CD4-positive, alpha-beta T cell treated with Interleukin-10 for 1 hour (primary cell): ENCODE results near the gene HSPA1A.

ENCODE experiments used
- DNase-seq: peaks from one replicate; pipeline ENCODE4 v3.0.0-alpha.2; 2020

Gene HSPA1A

GRCh38 chr6:31815025-31815838 is at the start of gene HSPA1A, which contains the start of gene HSPA1L:
TSS of gene HSPA1A (plus strand) at chr6:31815543. CDS start at chr6:31815757, 214 bp downstream.
TSS of gene HSPA1L (minus strand) at chr6:31815283. CDS start at chr6:31811972, 3,311 bp downstream.
- peak; percentile 86 for DNase-seq

DNA sequence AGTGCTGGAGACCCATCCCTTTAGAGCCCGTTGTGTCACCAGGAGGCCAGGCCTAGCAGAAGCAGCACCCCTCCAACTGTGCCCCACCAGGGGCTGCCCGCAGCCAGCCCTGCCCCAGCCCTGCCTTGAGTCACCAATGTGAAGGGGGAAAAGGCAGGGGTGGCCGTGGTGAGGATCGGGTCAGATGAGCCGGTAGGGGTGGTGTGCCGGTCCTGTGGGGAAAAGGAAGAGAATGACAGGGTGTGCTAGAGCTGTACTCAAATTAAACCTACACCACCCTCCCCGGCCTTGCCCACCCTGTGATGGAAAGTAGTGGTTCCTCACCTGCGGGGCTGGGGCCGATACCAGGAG is 49.8 kb upstream of the HSPA1A start:
- no peak for DNase-seq

DNA sequence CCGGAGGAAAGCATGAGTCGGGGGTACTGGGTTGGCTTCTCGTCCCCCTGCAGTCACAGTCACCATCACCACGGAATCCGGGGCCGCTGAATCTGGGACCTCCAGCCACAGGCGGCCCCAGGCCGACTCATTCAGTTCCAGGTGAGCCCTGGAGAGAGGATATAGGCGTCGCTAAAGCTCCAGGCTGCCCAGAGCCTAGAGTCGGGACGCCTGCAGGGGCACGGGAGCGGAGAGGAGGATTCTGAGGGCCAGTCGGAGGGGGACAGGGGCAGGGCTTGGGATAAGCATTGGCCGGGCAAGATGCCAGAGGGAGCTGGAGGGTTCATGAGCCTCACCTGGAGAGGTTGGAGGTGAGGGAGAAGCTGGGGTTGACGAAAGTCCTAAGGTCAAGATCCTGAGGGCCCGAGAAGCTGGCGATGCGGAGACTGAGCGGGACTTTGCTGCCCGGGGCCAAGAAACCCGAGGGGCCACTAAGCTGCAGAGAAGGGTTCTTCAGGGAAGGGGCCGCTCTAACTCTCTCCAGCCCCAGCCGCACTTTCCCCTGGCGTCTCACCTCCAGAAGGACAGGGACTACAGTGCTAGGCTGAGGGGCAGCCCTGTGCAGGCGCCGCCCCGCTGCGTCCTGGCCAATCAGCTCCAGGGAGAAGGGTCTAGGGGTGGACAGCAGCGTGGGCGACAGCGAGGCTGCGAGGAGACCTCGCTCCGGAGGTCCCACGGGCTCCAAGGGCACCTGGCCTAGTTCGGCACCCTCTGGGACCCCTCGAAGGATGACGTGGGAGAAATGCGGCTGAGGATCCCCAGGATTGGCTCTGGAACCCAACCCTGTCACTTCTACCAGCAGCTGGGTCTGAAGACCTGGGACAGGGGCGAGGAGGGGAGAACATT is 49.2 kb upstream of the HSPA1A start:
- DNase-seq: no peak

DNA sequence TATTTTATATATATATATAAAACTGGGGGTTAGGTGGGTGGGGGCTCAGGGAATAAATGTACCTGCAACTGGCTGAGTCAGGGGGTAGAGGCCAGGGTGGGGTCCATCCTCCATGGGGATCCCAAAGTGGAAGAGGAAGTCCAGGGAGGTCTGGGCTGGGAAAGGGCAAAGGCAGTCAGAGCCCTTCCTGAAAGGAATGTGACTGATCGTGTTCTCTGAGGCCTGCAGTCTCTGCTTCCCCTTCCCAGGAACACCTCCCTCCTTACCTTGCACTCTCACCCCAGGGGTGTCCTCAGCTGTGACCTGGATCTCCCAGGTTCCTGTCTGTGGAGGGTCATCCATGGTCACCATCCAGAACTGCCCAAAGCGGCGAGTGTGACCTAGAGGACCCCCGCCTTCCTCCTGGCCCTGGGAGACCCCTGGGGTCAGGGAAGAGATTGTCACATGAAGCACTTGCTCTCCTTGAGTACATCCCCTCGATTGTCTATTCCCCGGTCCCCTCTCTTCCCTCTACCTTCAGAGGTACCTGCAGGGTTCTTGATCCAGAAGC is 48.2 kb upstream of the HSPA1A start:
- no peak for DNase-seq

- DNase-seq: no peak
These were observed 46.7 kb upstream of the HSPA1A start for GRCh38 chr6:31768363-31769257.

DNA sequence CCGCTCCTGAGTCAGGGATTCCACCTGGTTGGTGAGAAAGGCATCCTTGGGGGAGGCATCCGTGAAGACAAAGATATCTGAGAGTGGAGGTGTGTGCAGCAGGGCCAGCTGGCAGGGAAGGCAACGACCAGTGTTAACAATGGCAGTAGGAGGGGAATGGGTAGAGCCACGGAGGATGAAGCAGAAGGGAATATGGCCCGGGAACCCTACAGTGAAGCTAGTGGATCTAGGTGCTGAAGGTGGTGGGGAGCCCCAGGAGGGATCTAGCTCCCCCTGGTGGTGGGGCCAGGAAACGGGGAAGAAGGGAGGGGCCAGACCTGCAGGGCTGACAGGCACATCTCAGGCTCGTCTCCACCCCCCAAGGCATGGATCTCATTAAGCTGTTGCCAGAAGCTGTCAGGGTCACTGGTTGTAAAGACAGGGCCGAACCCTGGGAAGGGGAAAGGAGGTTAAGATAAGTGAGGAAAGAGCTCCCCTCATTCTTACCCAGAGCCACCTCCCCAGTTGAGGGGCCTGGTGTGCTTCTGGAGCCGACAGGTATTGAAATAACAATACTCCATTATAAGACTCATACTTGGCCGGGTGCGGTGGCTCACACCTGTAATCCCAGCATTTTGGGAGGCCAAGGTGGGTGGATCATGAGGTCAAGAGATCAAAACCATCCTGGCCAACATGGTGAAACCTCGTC is 45.5 kb upstream of the HSPA1A start:
- peak; percentile 87 for DNase-seq

GRCh38 chr6:31770860-31771259 is 44.5 kb upstream of the HSPA1A start:
- DNase-seq: no peak

DNA sequence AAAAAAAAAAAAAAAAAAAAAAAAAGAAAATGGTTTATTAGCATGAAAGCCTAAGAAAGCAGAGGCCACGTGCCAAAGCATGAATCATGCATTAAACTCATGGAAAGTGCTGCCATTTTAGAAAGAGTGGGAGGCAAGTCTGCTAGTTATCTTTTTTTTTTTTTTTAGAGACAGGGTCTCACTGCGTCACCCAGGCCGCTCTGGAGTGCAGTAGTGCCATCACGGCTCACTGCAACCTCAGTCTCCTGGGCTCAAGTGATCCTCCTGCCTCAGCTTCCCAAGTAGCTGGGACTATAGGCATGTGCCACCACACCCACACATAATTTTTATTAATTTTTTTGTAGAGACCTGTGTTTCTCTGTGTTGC is 43.4 kb upstream of the HSPA1A start:
- no peak for DNase-seq

GRCh38 chr6:31775184-31775583 is 40.2 kb upstream of the HSPA1A start:
- DNase-seq: no peak

- DNase-seq: no peak
These were observed 39.5 kb upstream of the HSPA1A start for GRCh38 chr6:31775633-31776484.

DNA sequence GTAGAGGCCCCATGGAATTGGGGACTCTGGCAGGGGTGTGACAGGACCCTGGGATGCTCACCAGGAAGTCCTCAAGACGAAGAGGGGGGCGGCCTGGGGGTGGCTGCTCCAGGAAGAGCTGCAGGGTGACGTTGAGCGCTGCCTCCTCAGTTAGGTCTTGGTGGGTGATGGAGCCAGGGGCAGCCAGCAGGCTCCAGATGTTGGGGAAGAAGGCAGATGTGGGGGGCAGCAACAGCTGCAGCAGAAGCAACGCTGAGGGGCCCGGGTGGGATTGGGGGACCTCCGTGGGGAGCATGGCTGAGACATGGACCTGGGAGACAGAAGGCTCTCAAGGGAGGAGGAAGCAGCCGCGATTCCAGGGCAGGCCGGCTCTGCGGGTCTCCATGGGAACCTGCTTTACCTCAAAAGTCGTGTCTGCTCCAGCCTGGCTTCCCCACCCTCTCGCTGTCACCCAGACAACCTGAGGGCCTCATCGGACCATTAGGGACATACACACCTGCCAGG is 38.8 kb upstream of the HSPA1A start:
- DNase-seq: no peak

- DNase-seq: peak; percentile 79
These were observed 38.2 kb upstream of the HSPA1A start, which contains the start of gene VWA7 for GRCh38 chr6:31776989-31777666. TSS of gene VWA7 (minus strand) at chr6:31777328. CDS start at chr6:31776779, 549 bp downstream.

DNA sequence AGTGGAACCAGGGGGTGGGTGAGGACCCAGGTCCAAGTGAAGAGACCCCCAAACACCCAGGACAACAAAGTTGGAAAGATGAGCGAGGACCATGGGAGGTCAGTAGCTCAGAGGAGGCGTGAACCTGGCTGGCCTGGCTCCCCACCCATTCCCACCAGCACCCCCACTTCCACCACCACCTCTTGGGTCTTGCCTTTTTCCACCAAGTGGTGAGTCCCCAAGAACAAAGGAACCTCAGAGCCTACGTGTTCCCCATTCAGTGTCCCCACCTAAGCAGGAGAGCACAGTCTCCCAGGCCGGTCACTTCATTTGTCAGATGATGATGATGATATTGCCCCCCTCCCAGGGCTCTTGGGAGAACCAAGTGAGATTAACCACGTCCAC is 37.7 kb upstream of the HSPA1A start:
- DNase-seq: no peak

- no peak for DNase-seq
These were observed 37.1 kb upstream of the HSPA1A start for GRCh38 chr6:31778193-31778592.

DNA sequence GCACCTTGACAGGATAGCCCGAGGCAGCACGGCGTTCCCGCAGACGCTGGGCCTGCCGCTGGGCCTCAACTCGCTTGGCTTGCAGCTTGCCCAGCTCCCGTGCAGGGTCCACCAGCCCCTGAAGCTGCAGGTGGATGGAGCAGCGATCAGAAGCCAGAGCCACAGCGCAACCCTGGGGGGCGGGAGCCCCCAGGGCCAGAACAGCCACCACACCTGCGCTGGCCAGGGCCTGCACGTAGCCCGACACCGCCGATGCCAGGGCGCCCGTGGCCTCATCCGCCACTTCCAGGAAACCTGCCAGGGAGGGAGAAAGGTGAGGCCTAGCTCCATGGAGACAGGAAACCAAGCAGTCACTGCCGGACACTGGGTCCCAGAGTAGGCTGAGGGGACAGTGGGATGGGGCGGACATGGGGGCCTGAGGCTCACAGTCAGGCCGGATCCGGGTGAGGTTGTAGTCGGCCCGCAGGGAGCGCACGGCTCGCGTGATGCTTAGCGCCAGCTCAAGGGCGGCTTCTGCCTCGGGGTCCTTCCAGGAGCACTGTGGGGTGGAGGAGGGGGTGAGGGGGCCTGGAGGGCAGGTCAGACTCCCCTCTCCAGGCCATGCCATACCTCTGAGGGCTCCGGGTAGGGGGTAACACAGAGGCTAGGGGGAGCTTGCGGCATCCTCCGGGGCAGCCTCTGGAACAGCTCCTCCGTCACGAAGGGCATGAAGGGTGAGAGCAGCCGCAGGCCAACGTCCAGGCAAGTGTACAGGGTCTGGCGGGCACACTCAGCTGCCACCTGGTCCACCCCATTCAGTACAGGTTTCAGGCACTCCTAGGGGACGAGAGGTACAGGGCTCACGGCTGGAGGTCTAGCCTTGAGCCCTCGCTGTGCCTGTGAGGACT is 36.1 kb upstream of the HSPA1A start:
- no peak for DNase-seq

- no peak for DNase-seq
These were observed 35.4 kb upstream of the HSPA1A start for GRCh38 chr6:31779908-31780307.

DNA sequence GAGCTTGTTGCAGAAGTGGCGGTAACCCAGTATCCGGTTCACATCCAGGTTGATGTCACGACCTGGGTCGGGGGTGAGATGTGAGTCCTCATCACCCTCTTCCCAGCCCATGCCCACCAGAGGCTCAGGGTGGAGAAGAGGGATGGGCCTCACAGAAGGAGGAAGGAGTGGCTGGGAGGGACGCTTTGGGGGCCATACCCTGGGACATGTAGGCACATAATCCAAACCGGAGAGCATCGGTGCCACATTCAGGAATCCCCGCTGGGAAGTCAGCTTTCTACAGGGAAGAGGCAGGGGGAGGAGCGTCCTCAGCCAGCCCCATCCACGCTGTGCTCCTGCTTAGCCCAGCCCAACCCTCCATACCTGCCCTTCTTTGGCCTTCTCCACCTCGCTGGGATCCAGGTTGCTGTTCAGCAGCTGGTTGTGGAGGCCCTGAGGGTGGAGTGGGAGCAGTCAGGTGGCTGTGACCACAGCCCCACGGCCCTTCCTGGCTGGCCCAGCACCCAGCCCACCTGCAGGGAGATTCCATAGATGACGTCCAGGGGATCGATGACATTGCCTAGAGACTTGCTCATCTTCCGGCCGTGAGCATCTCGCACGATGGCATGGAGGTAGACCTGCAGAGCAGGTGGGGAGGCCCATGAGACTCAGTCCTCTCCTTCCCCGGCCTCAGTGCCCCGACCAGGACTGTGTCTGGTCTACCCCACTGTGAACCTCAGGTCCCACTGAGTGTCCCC is 34.7 kb upstream of the HSPA1A start:
- no peak for DNase-seq
